PFSK-1 (cell line): ENCODE results near the gene OVOL3.

ENCODE experiments used
- FOXP2 ChIP-seq: optimal IDR thresholded peaks from 2 replicates; pipeline ENCODE3; 2011; ENCODE audit warnings: borderline replicate concordance, control low read depth, inconsistent platforms; ENCODE audit not compliant: insufficient read depth; ENCODE audit errors: extremely low read length, extremely low read depth
- POLR2AphosphoS5 ChIP-seq: IDR thresholded peaks from 2 replicates; pipeline ENCODE4 v1.6.1; 2012; ENCODE audit warnings: low read depth, mild to moderate bottlenecking, control low read depth, low read length, moderate library complexity
- REST ChIP-seq, 2 experiments: IDR thresholded peaks; 2 replicates each; pipeline versions ENCODE4 v1.6.1 to v1.8.0; 2011 to 2012; ENCODE audit warnings: low read depth in 2 of 2, low read length in 2 of 2, control low read depth in 1 of 2, inconsistent platforms in 1 of 2, mild to moderate bottlenecking in 1 of 2, moderate library complexity in 1 of 2; ENCODE audit not compliant: insufficient read depth in 1 of 2
- SIN3A ChIP-seq: IDR thresholded peaks from 2 replicates; pipeline ENCODE4 v1.6.1; 2012; ENCODE audit warnings: mild to moderate bottlenecking, low read length, moderate library complexity, borderline replicate concordance; ENCODE audit not compliant: insufficient read depth
- TAF1 ChIP-seq: IDR thresholded peaks from 2 replicates; pipeline ENCODE4 v1.6.1; 2012; ENCODE audit warnings: low read length, control low read depth, borderline replicate concordance; ENCODE audit not compliant: insufficient read depth

Gene OVOL3

GRCh38 chr19:36149673-36150406, 38.9 kb downstream of the OVOL3 start:
- TF ChIP-seq FOXP2 (no peak), POLR2AphosphoS5 (no peak), REST (IDR thresholded peaks at IDR 0.05; ENCODE audit: insufficient read depth in 1 of 2, low read depth in 2 of 2, low read length in 2 of 2) (no peak), TAF1 (no peak), SIN3A (no peak)

- TF ChIP-seq FOXP2 (no peak), SIN3A (no peak), POLR2AphosphoS5 (no peak; the same call in 1 of the 2 replicates), REST (IDR thresholded peaks at IDR 0.05; ENCODE audit: insufficient read depth in 1 of 2, low read depth in 2 of 2, low read length in 2 of 2) (no peak), TAF1 (no peak)
These were observed 39.6 kb downstream of the OVOL3 start for GRCh38 chr19:36150586-36150985.

GRCh38 chr19:36151144-36152018, 40.4 kb downstream of the OVOL3 start:
- TF ChIP-seq TAF1 (no peak), FOXP2 (no peak), SIN3A (no peak)

GRCh38 chr19:36152019-36152351, 41.0 kb downstream of the OVOL3 start:
- no peak for TF ChIP-seq TAF1
- no peak for TF ChIP-seq POLR2AphosphoS5

- TF ChIP-seq TAF1 (no peak), REST (IDR thresholded peaks at IDR 0.05; ENCODE audit: insufficient read depth in 1 of 2, low read depth in 2 of 2, low read length in 2 of 2) (no peak), FOXP2 (no peak), POLR2AphosphoS5 (no peak), SIN3A (no peak)
These were observed 41.6 kb downstream of the OVOL3 start, which contains the start of gene COX7A1 for GRCh38 chr19:36152352-36153091. COX7A1 (minus strand) TSS chr19:36152447; CDS start chr19:36152407, 40 bp downstream.

GRCh38 chr19:36153126-36153525, 42.2 kb downstream of the OVOL3 start:
- TF ChIP-seq TAF1, result no peak
- TF ChIP-seq SIN3A, result no peak
- TF ChIP-seq POLR2AphosphoS5, result no peak
- no peak for TF ChIP-seq REST (IDR thresholded peaks at IDR 0.05; ENCODE audit: insufficient read depth in 1 of 2, low read depth in 2 of 2, low read length in 2 of 2)
- TF ChIP-seq FOXP2, result no peak
